Heart left ventricle (tissue), 13 donors: Measurements from ENCODE around the gene SYP.

Experiments
- CTCF ChIP-seq, 12 donors: fragments of 200-600 bp; sonication (generic) in 4 of 12; IDR thresholded peaks; one replicate each; pipeline versions ENCODE4 v1.5.0 to v1.8.0; 2018 to 2022; ENCODE audit warnings: antibody characterized with exemption in 12 of 12, mild to moderate bottlenecking in 5 of 12
- POLR2A ChIP-seq, 2 donors: fragments of 450-650 bp; IDR thresholded peaks; one replicate each; pipeline ENCODE4 v1.6.1; 2017; ENCODE audit warnings: antibody characterized with exemption in 2 of 2, mild to moderate bottlenecking in 2 of 2, moderate library complexity in 2 of 2
- donor health status: ischemic (EF 13 %, LVEDD 7.1; RV severe dilation, severe dysfunction).
- donor health status: DM: no; HTN: yes; CAD: no.
- donor health status: DM: no; HTN: no; CAD: no.
- donor health status: ischemic (EF 25% LVEDD 6.9; RV normal size, moderate dysfunction).
- donor health status: ischemic (EF 25% LVEDD 5.7; RV mildly dilated, moderate dysfunction).
- donor health status: ischemic (EF 35%, LVEDD 5.7; RV mildly dilated, moderate dysfunction).
- donor health status: nonischemic (EF 11% LVEDD 7.7; RV severe dilation, severe dysfunction).
- donor health status: DM: yes; HTN: yes; CAD: no.
- donor health status: PGD.
- donor health status: ischemic (EF 29% LVEDD 5.4; RV normal size, mild dysfunction).
- donor health status: nonischemic (EF 23%, LVEDD 6.1; RV moderate dilation, normal function).

- no peak for TF ChIP-seq POLR2A (IDR thresholded peaks at IDR 0.05)
- no peak for TF ChIP-seq CTCF (IDR thresholded peaks at IDR 0.05)
Measured at GRCh38 chrX:49139713-49140112, 60.3 kb downstream of the SYP start.
